ENCODE results near the gene YIPF1. TPM values are rescaled to one million over a fixed set of nuclear protein-coding genes. Genes with fewer than 3 reads are reported as not detected.

The YIPF1 gene
- polyA plus RNA-seq (ENCODE audit: insufficient read depth in 1 of 5, insufficient read length in 5 of 5, low replicate concordance in 1 of 5), result 10 to 100 TPM; 25.5 to 28.3 (median 26.7) TPM
- long read RNA-seq, donor 1, partial matches to known transcripts, result 8 of 10 reads
- long read RNA-seq, donor 1, other reads (novel, unspliced or antisense), result 0 of 10 reads
- long read RNA-seq, donor 2, partial matches to known transcripts, result 14 of 17 reads
- long read RNA-seq, donor 2, other reads (novel, unspliced or antisense), result 0 of 17 reads
- long read RNA-seq, donor 3, partial matches to known transcripts, result 0 of 7 reads
- long read RNA-seq, donor 3, other reads (novel, unspliced or antisense), result 5 of 7 reads
- long read RNA-seq, donor 4, partial matches to known transcripts, result 7 of 11 reads
- long read RNA-seq, donor 4, other reads (novel, unspliced or antisense), result 0 of 11 reads
- long read RNA-seq, donor 5, partial matches to known transcripts, result 0 of 3 reads
- long read RNA-seq, donor 5, other reads (novel, unspliced or antisense), result 0 of 3 reads
- long read RNA-seq, donor 6, partial matches to known transcripts, result 21 of 26 reads
- long read RNA-seq, donor 6, other reads (novel, unspliced or antisense), result 0 of 26 reads
- long read RNA-seq, donor 7, partial matches to known transcripts, result 14 of 19 reads
- long read RNA-seq, donor 7, other reads (novel, unspliced or antisense), result 5 of 19 reads
- long read RNA-seq, donor 8, partial matches to known transcripts, result 0 of 1 reads
- long read RNA-seq, donor 8, other reads (novel, unspliced or antisense), result 0 of 1 reads

- peak; percentile 85 to 87 for DNase-seq
Observed at GRCh38 chr1:53889304-53890298, at the start of gene YIPF1. TSS of gene YIPF1 (minus strand) at chr1:53889797. CDS start at chr1:53888937, 860 bp downstream.

- DNase-seq, result no peak
Observed at GRCh38 chr1:53938136-53938830, 48.7 kb upstream of the YIPF1 start.

GRCh38 chr1:53936430-53936829 is 46.8 kb upstream of the YIPF1 start:
- no peak for DNase-seq

- DNase-seq, result no peak
Observed at GRCh38 chr1:53934170-53934765, 44.7 kb upstream of the YIPF1 start.

GRCh38 chr1:53931523-53931922 is 41.9 kb upstream of the YIPF1 start:
- no peak for DNase-seq

- no peak for DNase-seq
Observed at GRCh38 chr1:53930932-53931331, 41.3 kb upstream of the YIPF1 start.

- DNase-seq, result no peak
Observed at GRCh38 chr1:53929246-53929960, 39.8 kb upstream of the YIPF1 start.

- no peak for DNase-seq
Observed at GRCh38 chr1:53927376-53927881, 37.8 kb upstream of the YIPF1 start.

GRCh38 chr1:53919675-53920066 is 30.1 kb upstream of the YIPF1 start:
- no peak for DNase-seq

GRCh38 chr1:53918343-53918742 is 28.7 kb upstream of the YIPF1 start:
- no peak for DNase-seq

- no peak for DNase-seq
Observed at GRCh38 chr1:53913352-53914033, 23.9 kb upstream of the YIPF1 start.

- no peak for DNase-seq
Observed at GRCh38 chr1:53911442-53911841, 21.8 kb upstream of the YIPF1 start.

GRCh38 chr1:53909946-53910345 is 20.3 kb upstream of the YIPF1 start:
- no peak for DNase-seq

- DNase-seq, result no peak
Observed at GRCh38 chr1:53906121-53906520, 16.5 kb upstream of the YIPF1 start.

- no peak for DNase-seq
Observed at GRCh38 chr1:53905509-53905908, 15.9 kb upstream of the YIPF1 start.

GRCh38 chr1:53902235-53903138 is 12.9 kb upstream of the YIPF1 start:
- no peak for DNase-seq

- DNase-seq, result no peak
Observed at GRCh38 chr1:53899708-53900107, 10.1 kb upstream of the YIPF1 start.

- peak; percentile 41 to 55 for DNase-seq
Observed at GRCh38 chr1:53899206-53899628, 9.6 kb upstream of the YIPF1 start.
